B cell (primary cell): Measurements from ENCODE around the gene PAX6. TPM values are rescaled to one million over a fixed set of nuclear protein-coding genes. Genes with fewer than 3 reads are reported as not detected.

Experiments used
- ATAC-seq: fragments of 200-7000 bp; cut with Tn5 transposase; one replicate; pipeline ENCODE4 v1.10.0; 2021; ENCODE audit warnings: low read depth, mild to moderate bottlenecking, moderate number of reproducible peaks, moderate library complexity
- CTCF ChIA-PET: fragments of 350-600 bp; sonication (Branson Sonifier 250); formaldehyde crosslinking; loops from one replicate; lab custom pipeline; 2021; ENCODE audit warnings: antibody characterized with exemption, inconsistent platforms; lab: Charles Lee
- POLR2A ChIA-PET: fragments of 350-600 bp; sonication (Branson Sonifier 250); formaldehyde crosslinking; loops from one replicate; lab custom pipeline; 2021; ENCODE audit warnings: antibody characterized with exemption; lab: Charles Lee
- DNase-seq: peaks from one replicate; pipeline ENCODE4 v3.0.0; 2013
- H2AFZ ChIP-seq: 2 replicates; pipeline ENCODE4 v1.6.1; 2012; ENCODE audit warnings: mild to moderate bottlenecking, low read depth, low read length; ENCODE audit not compliant: insufficient read depth, poor library complexity, severe bottlenecking
- H3K27ac ChIP-seq, 2 donors: 1 replicate in 1 of 2; 2 replicates in 1 of 2; pipeline ENCODE4 v1.5.1; 2012 to 2013; ENCODE audit warnings: low read length in 2 of 2, mild to moderate bottlenecking in 2 of 2, moderate library complexity in 1 of 2
- H3K27me3 ChIP-seq, 4 experiments: fragments of 200-600 bp in 1 of 4; sonication (generic) in 1 of 4; replicated peaks in 1 of 4; 1 replicate in 2 of 4; 2 replicates in 2 of 4; pipeline versions ENCODE4 v1.6.1 to v1.7.0; 2013 to 2016; ENCODE audit warnings: low read length in 3 of 4, mild to moderate bottlenecking in 2 of 4, mixed read lengths in 1 of 4, moderate library complexity in 1 of 4; ENCODE audit not compliant: insufficient read depth in 4 of 4, control insufficient read depth in 3 of 4; ENCODE audit errors: control extremely low read depth in 1 of 4
- H3K36me3 ChIP-seq, 2 experiments: replicated peaks in 1 of 2; 1 replicate in 1 of 2; 2 replicates in 1 of 2; pipeline versions ENCODE4 v1.6.1 to v1.7.1; 2013; ENCODE audit warnings: low read length in 1 of 2; ENCODE audit not compliant: insufficient read depth in 2 of 2, control insufficient read depth in 1 of 2; ENCODE audit errors: control extremely low read depth in 1 of 2, extremely low read depth in 1 of 2
- H3K4me1 ChIP-seq, 2 donors: fragments of 200-600 bp in 1 of 2; sonication (generic) in 1 of 2; 1 replicate in 1 of 2; 2 replicates in 1 of 2; pipeline versions ENCODE4 v1.5.1 to v1.6.1; 2013 to 2017; ENCODE audit warnings: low read length in 2 of 2; ENCODE audit not compliant: control insufficient read depth in 2 of 2, insufficient read depth in 2 of 2
- H3K4me2 ChIP-seq: replicated peaks from 2 replicates; pipeline ENCODE3; 2012; ENCODE audit warnings: mild to moderate bottlenecking, low read depth, low read length; ENCODE audit not compliant: poor library complexity, severe bottlenecking
- H3K4me3 ChIP-seq, 5 experiments: fragments of 200-600 bp in 1 of 5; sonication (generic) in 1 of 5; 1 replicate in 3 of 5; 2 replicates in 2 of 5; pipeline versions ENCODE4 v1.5.1 to v1.7.0; 2011 to 2016; ENCODE audit warnings: low read length in 4 of 5, mild to moderate bottlenecking in 4 of 5, low read depth in 2 of 5, control low read depth in 1 of 5, moderate library complexity in 1 of 5; ENCODE audit not compliant: insufficient read depth in 1 of 5; ENCODE audit errors: control extremely low read depth in 1 of 5, extremely low read depth in 1 of 5
- H3K79me2 ChIP-seq: fragments of 200-600 bp; sonication (generic); one replicate; pipeline ENCODE4 v1.6.0; 2016; ENCODE audit warnings: low read length; ENCODE audit not compliant: control insufficient read depth, insufficient read depth
- H3K9ac ChIP-seq: fragments of 200-600 bp; sonication (generic); 2 replicates; pipeline ENCODE4 v1.6.1; 2017; ENCODE audit warnings: mild to moderate bottlenecking, low read length, moderate library complexity
- H3K9me3 ChIP-seq, 3 donors: one replicate each; pipeline versions ENCODE4 v1.6.1 to v1.7.1; 2013; ENCODE audit warnings: low read length in 2 of 3; ENCODE audit not compliant: control insufficient read depth in 2 of 3, insufficient read depth in 1 of 3; ENCODE audit errors: control extremely low read depth in 1 of 3
- H4K20me1 ChIP-seq: 2 replicates; pipeline ENCODE4 v1.6.0; 2012; ENCODE audit warnings: mild to moderate bottlenecking, low read length; ENCODE audit not compliant: insufficient read depth, control insufficient read depth, poor library complexity, severe bottlenecking
- H3K27ac Mint-ChIP-seq: one replicate; pipeline ENCODE4 v1.8.0; 2021; ENCODE audit warnings: mixed read lengths
- H3K27me3 Mint-ChIP-seq: one replicate; pipeline ENCODE4 v1.8.0; 2021; ENCODE audit warnings: mixed read lengths
- H3K4me1 Mint-ChIP-seq: one replicate; pipeline ENCODE4 v1.8.0; 2021; ENCODE audit warnings: mixed read lengths
- H3K4me3 Mint-ChIP-seq: one replicate; pipeline ENCODE4 v1.8.0; 2021; ENCODE audit warnings: mixed read lengths
- H3K9me3 Mint-ChIP-seq: one replicate; pipeline ENCODE4 v1.8.0; 2022; ENCODE audit warnings: mixed read lengths; ENCODE audit not compliant: insufficient read depth
- EZH2 ChIP-seq: IDR thresholded peaks from 2 replicates; pipeline ENCODE4 v1.6.1; 2012; ENCODE audit warnings: borderline replicate concordance, low read depth, mild to moderate bottlenecking, moderate library complexity, low read length; ENCODE audit not compliant: insufficient read depth, poor library complexity, severe bottlenecking
- WGBS: methylation state at CpG from one replicate; pipeline ENCODE4 v1.1.5; 2013; ENCODE audit warnings: missing lambda C conversion rate; ENCODE audit not compliant: insufficient coverage; 5-methylcytosine and 5-hydroxymethylcytosine counted together
- intact Hi-C: fragments of 100-400 bp; cut with micrococcal nuclease; formaldehyde crosslinking; loops from one replicate; pipeline ENCODE4 v1.10.0; 2022
- polyA plus RNA-seq: library from polyadenylated mRNA; depleted of rRNA; stranded (reverse); fragments of >200 nt; gene quantifications from 2 replicates; pipeline ENCODE4 v1.2.3, GENCODE V29; 2012
- total RNA-seq, 2 donors: library from RNA; stranded (reverse); fragments of 120-200 nt in 1 of 2; gene quantifications; 1 replicate in 1 of 2; 2 replicates in 1 of 2; pipeline versions ENCODE4 v1.2.3 to v1.2.4, GENCODE V29; 2013 to 2022
- TF ChIP-seq, protein P1 (sequence below): fragments of 200-600 bp; IDR thresholded peaks from one replicate; pipeline ENCODE4 v1.8.0; 2022; ENCODE audit warnings: antibody characterized with exemption, mild to moderate bottlenecking

Gene PAX6
- total and polyA plus RNA-seq, 2 donors (not counting 1 experiment from before 2014, with no cell fraction given): not detected

DNA sequence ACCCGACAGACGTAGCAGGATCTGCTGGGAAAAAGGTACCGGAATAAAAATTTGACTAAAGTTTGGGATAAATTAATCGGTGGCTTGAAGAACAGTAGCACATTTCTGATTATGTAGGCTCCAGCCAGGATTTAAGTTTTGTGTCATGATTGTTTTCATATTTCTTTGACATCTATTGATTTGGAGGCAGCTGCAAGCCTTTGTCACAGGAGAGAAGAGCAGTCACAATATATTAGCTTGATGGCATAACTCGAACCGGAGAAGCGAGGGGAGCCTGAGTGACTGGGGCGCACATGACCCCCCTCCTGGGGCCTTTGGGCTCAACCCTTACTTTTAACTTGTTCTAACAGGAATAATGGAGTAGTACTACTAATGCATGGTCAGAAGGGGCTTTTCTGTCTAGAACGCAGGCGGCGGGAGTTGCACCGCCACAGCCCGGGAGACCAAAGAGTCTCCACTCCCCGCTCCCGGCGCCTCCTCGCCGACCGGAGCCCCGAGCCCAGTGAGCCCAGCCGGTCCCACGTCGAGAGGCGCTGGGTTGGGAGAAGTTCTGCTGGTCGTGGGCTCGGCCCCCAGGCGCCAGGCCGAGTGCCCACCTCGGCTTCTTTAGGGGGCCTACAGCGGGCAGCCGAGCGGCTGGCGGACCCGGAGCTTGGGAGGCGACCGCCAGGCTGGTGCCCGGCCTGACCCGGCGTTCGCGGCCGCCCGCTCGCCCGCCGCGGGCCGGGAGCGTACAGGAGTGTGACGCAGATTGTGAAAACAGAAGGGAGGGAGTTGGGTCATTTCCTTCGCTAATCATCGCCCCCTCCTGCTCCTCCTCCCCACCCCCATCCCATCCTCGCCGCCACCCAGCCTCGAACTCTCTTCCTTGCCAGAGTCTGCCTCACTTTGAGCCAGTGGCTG is 15.7 kb upstream of the PAX6 start:
- 12% methylated on average over 49 of the region's 55 CpGs for WGBS
- DNase-seq (peak; percentile 18), ATAC-seq (no peak)
- H3K9ac ChIP-seq: no peak overlapping the region
- peaks cover 0 to 10% of the 10 kb centered on the region in 2 donors for H3K4me1 ChIP-seq
- intact Hi-C loops: no loop called here
- Mint-ChIP-seq H3K4me1 (peaks cover 10% of the 10 kb centered on the region), H3K27ac (peak overlapping the region; percentile 32), H3K9me3 (no peaks in the 10 kb centered on the region), H3K4me3 (peak overlapping the region; percentile 53), H3K27me3 (peaks cover 70% of the 10 kb centered on the region)
- H3K79me2 ChIP-seq: no peaks in the 10 kb centered on the region
- H3K27ac ChIP-seq: no peak overlapping the region
- H3K27me3 ChIP-seq: peaks cover 0 to 75% (median 66%) of the 10 kb centered on the region in 4 experiments
- ChIA-PET POLR2A (no interaction called here), CTCF (no interaction called here)
- no peaks in the 10 kb centered on the region for H3K36me3 ChIP-seq
- no peak overlapping the region for H3K4me3 ChIP-seq
- peaks cover 0 to 44% (median 0%) of the 10 kb centered on the region in 3 donors for H3K9me3 ChIP-seq
- no peak overlapping the region for H3K4me2 ChIP-seq
- no peaks in the 10 kb centered on the region for H4K20me1 ChIP-seq
- H2AFZ ChIP-seq: no peak overlapping the region
- TF ChIP-seq, protein P1, sequence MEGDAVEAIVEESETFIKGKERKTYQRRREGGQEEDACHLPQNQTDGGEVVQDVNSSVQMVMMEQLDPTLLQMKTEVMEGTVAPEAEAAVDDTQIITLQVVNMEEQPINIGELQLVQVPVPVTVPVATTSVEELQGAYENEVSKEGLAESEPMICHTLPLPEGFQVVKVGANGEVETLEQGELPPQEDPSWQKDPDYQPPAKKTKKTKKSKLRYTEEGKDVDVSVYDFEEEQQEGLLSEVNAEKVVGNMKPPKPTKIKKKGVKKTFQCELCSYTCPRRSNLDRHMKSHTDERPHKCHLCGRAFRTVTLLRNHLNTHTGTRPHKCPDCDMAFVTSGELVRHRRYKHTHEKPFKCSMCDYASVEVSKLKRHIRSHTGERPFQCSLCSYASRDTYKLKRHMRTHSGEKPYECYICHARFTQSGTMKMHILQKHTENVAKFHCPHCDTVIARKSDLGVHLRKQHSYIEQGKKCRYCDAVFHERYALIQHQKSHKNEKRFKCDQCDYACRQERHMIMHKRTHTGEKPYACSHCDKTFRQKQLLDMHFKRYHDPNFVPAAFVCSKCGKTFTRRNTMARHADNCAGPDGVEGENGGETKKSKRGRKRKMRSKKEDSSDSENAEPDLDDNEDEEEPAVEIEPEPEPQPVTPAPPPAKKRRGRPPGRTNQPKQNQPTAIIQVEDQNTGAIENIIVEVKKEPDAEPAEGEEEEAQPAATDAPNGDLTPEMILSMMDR: no peak

DNA sequence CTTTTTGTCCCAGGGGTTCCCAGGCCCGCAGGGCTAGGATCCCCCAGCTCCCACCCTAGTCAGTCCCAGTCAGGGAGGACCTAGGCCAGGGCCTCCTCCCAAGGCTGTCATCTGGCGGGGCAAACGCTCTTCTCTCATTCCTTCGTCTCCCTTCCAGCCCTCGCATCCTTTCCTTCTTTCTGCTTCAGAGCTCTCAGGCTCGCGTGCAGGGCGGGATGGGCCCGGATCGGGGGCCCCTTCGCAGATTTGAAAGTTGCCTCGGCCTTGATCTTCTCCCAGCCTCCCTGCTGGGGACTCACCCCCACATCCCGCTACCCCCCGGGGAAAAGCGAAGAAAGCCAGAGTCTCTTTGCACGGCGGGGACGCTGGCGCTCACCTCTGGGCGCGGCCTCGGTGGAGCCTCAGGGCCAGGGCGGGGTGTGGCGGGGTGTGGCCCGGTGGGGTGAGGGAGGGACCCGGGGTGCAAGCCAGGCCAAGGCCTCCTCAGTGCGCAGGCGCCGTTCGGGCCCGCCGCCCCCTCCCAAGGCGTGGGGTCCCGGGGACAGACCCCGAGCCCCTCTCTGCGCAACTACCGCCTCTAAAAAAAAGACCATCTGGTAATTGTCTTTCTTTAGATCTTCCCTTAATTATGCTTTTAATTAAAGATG is 14.8 kb upstream of the PAX6 start:
- no peak overlapping the region for H2AFZ ChIP-seq
- Mint-ChIP-seq H3K4me3 (no peak overlapping the region), H3K9me3 (no peaks in the 10 kb centered on the region), H3K27me3 (peaks cover 78% of the 10 kb centered on the region), H3K27ac (no peak overlapping the region), H3K4me1 (peaks cover 10% of the 10 kb centered on the region)
- no peak overlapping the region for H3K4me2 ChIP-seq
- H3K27me3 ChIP-seq: peaks cover 0 to 83% (median 75%) of the 10 kb centered on the region in 4 experiments
- intact Hi-C loops: no loop called here
- H3K4me1 ChIP-seq: peaks cover 0 to 10% of the 10 kb centered on the region in 2 donors
- no peak overlapping the region for H3K4me3 ChIP-seq
- 19% methylated on average over 22 of the region's 37 CpGs for WGBS
- ChIA-PET POLR2A (no interaction called here), CTCF (no interaction called here)
- TF ChIP-seq, protein P1: no peak
- TF ChIP-seq EZH2: no peak
- H3K27ac ChIP-seq: no peak overlapping the region
- ATAC-seq (no peak), DNase-seq (no peak)
- H3K36me3 ChIP-seq: no peaks in the 10 kb centered on the region
- H3K79me2 ChIP-seq: no peaks in the 10 kb centered on the region
- H4K20me1 ChIP-seq: no peaks in the 10 kb centered on the region
- H3K9me3 ChIP-seq: peaks cover 0 to 44% (median 2%) of the 10 kb centered on the region in 3 donors
- no peak overlapping the region for H3K9ac ChIP-seq
